Activated CD4-positive, CD25-positive, alpha-beta regulatory T cell treated with anti-CD3 and anti-CD28 coated beads, Interleukin-2, amount 50 U/mL, for 16 hours (primary cell): ENCODE measurements around the gene BBS7.

Experiments
- DNase-seq: peaks from one replicate; pipeline ENCODE4 v3.0.0-alpha.2; 2020; ENCODE audit warnings: low read depth, low spot score

Gene BBS7

DNA sequence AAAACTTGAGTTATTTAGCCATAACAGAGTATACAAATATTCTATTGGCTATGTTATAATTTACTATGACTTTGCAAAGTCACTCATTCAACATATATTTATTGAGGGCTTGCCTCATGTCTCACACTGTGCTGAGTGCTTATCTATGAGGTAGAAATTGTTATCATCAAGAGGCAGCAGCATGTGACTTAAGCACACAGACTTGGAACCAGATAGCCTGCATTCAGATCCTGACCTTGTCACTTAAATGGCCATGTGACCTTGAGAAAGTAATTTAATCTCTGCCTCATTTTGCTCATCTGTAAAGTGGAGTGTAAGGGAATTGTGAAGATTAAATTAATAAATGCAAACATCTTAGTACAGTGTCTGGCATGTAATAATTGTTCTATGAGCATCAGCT, 79.3 kb downstream of the BBS7 start:
- DNase-seq, result no peak

- DNase-seq, result no peak
Observed at GRCh38 chr4:121789960-121790829, 80.1 kb downstream of the BBS7 start.

DNA sequence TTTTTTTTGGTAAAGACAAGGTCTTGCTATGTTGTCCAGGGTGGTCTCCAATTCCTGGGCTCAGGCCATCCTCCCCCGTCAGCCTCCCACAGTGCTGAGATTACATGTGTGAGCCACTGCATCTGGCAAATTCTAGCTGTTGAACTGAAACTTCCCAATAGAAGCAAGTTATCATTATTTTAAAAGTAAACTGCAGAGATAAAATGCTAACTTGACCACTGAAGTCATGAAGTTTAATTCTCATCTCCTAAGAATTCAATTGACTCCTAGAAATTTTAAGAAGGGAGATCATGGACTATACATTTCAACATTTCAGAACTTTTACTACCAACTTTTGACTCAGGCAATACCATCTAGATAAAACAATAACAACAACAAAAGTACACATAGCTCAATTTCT, 80.8 kb downstream of the BBS7 start:
- DNase-seq, result no peak

GRCh38 chr4:121788896-121789295, 81.4 kb downstream of the BBS7 start:
- no peak for DNase-seq

GRCh38 chr4:121786221-121786620, 84.1 kb downstream of the BBS7 start:
- no peak for DNase-seq

DNA sequence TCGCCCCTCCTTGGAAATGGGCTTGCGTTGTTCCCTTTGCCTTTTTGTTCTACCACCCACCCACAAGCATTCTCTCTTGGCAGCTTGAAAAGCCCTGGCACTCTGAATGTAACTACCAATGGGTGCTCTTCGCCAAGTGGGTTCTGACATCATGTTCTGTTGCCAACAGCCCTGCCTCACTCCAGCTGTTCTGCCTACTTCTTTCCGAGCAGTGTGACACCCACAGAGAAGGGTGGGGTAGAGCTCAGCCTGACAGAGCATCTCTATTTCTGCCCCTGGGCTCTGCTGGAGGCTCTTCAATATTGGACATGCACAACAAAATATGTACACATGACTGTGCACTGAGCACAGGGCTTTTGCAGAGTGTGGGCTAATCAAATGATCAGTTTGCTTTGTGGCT, 84.8 kb downstream of the BBS7 start:
- no peak for DNase-seq

- DNase-seq, result no peak
Observed at GRCh38 chr4:121784975-121785374, 85.3 kb downstream of the BBS7 start.

DNA sequence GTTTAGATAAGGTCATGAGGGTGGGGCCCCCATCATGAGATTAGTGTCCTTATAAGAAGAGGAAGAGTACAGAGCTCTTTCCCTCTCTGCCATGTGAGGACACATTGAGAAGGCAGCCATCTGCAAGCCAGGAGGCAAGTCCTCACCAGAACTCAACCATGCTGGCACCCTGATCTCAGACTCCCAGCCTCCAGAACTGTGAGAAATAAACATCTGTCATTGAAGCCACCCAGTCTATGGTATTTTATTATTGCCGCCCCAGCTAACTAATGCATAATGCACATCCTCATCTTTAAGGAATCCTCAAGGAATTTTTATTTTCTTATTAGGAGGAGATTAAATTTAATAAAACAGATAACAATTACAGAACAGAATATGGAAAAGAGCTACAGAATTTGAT, 85.9 kb downstream of the BBS7 start:
- DNase-seq, result no peak

DNA sequence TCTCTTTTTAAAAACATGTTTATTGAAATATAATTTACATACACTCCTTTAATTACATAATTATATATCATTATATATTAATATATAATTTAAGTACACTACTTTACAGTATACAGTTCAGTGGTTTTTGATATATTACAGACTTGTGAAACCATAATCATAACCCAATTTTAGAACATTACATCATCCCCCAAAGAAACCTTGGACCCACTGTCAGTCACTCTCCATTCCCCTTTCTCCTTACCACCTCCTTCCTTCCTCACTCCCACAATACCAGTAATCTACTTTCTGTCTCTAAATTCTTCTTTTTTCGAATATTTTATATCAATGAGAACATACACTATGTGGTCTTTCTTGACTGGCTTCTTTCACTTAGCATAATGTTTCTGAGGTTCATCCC, 87.1 kb downstream of the BBS7 start:
- DNase-seq, result no peak

DNA sequence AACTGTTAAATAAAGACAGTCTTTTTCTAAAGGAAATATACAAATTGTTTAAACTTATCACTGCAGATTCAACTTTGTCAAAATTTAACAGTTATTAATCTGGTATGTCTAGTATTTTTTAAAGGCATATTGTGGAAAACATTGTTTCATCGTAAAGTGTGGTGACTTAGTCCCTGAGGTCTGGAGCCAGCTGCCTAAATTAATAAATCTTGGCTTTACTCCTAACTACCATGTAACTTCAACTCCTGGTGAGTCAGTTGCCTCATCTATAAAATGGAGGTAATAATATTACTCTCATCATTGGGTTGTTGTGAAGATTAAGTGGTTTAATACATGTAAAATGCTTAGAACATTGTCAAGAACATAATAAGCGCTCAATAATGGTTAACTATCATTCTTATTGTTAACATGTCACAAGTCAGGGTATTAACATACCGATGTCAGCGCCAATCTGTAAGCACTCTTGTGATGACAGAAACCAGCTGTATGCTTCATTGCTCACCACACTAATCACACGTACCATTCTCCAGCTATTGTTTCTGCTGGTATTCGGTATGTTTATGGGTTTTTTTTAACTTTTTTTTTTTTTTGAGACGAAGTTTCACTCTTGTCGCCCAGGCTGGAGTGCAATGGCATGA, 91.2 kb downstream of the BBS7 start:
- no peak for DNase-seq

GRCh38 chr4:121777625-121778024, 92.6 kb downstream of the BBS7 start:
- no peak for DNase-seq

DNA sequence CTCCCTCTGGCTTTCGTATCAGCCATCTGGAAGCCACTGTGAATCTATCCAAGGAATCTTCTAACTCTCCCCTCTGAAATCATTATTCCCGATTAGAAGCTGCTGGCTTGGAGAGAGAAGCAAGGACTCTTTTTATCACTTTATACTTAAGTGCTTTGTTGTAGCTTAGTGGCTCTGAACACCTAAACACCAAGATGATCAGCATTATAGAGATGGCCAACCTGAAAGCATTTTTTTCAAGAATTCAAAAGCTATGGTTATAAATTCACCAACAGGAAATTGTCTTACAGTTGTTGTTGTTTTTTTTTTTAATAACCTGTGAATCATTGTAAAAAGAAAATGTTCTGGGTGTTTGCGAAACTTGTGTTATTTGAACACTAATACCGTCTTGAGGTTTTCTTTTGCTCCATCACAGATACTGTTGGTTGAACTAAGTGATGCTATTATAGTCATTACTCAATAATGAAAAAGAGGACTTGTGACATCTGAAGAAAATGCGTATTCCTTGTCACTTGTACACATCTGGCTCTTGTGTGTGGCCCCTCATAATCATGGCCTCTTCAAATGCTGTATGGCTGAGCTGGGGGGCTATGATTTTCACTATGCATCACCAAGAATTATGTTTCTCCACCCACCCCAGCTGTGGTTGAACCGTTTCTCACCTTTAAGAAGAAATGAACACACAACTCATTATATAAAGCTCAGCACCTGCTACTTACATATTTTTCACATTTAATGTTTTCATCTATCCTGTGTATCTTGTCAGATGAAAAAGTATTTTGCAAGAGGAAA, 93.5 kb downstream of the BBS7 start:
- DNase-seq, result no peak
